Neural progenitor cell (in vitro differentiated cells): ENCODE measurements around the gene SMIM31. TPM values are rescaled to one million over a fixed set of nuclear protein-coding genes. Genes with fewer than 3 reads are reported as not detected.

Source experiments
- DNase-seq: peaks from one replicate; pipeline ENCODE4 v3.0.0-alpha.2; 2016; ENCODE audit warnings: low spot score
- H2AFZ ChIP-seq: fragments of 200-600 bp; sonication (generic); replicated peaks from 2 replicates; pipeline ENCODE4 v1.6.1; 2016; ENCODE audit warnings: antibody characterized with exemption
- H3F3A ChIP-seq: fragments of 200-600 bp; sonication (generic); 2 replicates; pipeline ENCODE4 v1.6.1; 2016; ENCODE audit warnings: antibody characterized with exemption, low read depth
- H3K27ac ChIP-seq: fragments of 200-600 bp; sonication (generic); 2 replicates; pipeline ENCODE4 v1.5.1; 2016; ENCODE audit warnings: mild to moderate bottlenecking
- H3K27me3 ChIP-seq: fragments of 200-600 bp; sonication (generic); 2 replicates; pipeline ENCODE4 v1.6.1; 2016; ENCODE audit warnings: mild to moderate bottlenecking, moderate library complexity
- H3K36me3 ChIP-seq: fragments of 200-600 bp; sonication (generic); 2 replicates; pipeline ENCODE4 v1.5.1; 2016
- H3K4me1 ChIP-seq: fragments of 200-600 bp; sonication (generic); 2 replicates; pipeline ENCODE4 v1.6.1; 2016; ENCODE audit warnings: mixed run types
- H3K4me2 ChIP-seq: fragments of 200-600 bp; sonication (generic); 2 replicates; pipeline ENCODE4 v1.6.1; 2016
- H3K4me3 ChIP-seq: fragments of 200-600 bp; sonication (generic); 2 replicates; pipeline ENCODE4 v1.5.1; 2016
- H3K79me2 ChIP-seq: fragments of 200-600 bp; sonication (generic); 2 replicates; pipeline ENCODE4 v1.6.1; 2016; ENCODE audit warnings: low read depth
- H3K9ac ChIP-seq: fragments of 200-600 bp; sonication (generic); 2 replicates; pipeline ENCODE4 v1.6.1; 2016
- H3K9me3 ChIP-seq: fragments of 200-600 bp; sonication (generic); 2 replicates; pipeline ENCODE4 v1.5.1; 2016; ENCODE audit warnings: low read depth
- H4K20me1 ChIP-seq: fragments of 200-600 bp; sonication (generic); 2 replicates; pipeline ENCODE4 v1.6.1; 2016; ENCODE audit warnings: low read depth
- H3K27ac Mint-ChIP-seq: 3 replicates; pipeline ENCODE4 v1.8.0; 2021; ENCODE audit warnings: mixed read lengths
- H3K27me3 Mint-ChIP-seq: 2 replicates; pipeline ENCODE4 v1.8.0; 2022; ENCODE audit warnings: low read depth, mild to moderate bottlenecking, inconsistent platforms, moderate library complexity, mixed read lengths; ENCODE audit not compliant: insufficient read depth
- H3K36me3 Mint-ChIP-seq: 3 replicates; pipeline ENCODE4 v1.8.0; 2021; ENCODE audit warnings: mixed read lengths
- H3K4me1 Mint-ChIP-seq: 3 replicates; pipeline ENCODE4 v1.8.0; 2021; ENCODE audit warnings: mixed read lengths
- H3K4me3 Mint-ChIP-seq: 3 replicates; pipeline ENCODE4 v1.8.0; 2021; ENCODE audit warnings: mild to moderate bottlenecking, moderate library complexity, mixed read lengths
- H3K9me3 Mint-ChIP-seq: 3 replicates; pipeline ENCODE4 v1.8.0; 2020; ENCODE audit warnings: mixed read lengths
- EZH2 ChIP-seq: fragments of 200-600 bp; sonication (generic); IDR thresholded peaks from 2 replicates; pipeline ENCODE4 v1.6.1; 2017; ENCODE audit warnings: antibody characterized with exemption, mild to moderate bottlenecking, moderate library complexity
- EZH2phosphoT487 ChIP-seq: fragments of 200-600 bp; sonication (generic); IDR thresholded peaks from 2 replicates; pipeline ENCODE4 v1.6.1; 2017; ENCODE audit warnings: antibody characterized with exemption
- total RNA-seq: library from RNA; depleted of rRNA; stranded (reverse); fragments of >200 nt; gene quantifications from 2 replicates; pipeline ENCODE4 v1.2.3, GENCODE V29; 2015; ENCODE audit warnings: low replicate concordance
- TF ChIP-seq, protein P1 (sequence below): fragments of 200-600 bp; sonication (generic); IDR thresholded peaks from 2 replicates; pipeline ENCODE4 v1.5.1; 2017; ENCODE audit warnings: antibody characterized with exemption, mild to moderate bottlenecking

SMIM31 gene
- total RNA-seq = not detected in 2 replicates

DNA sequence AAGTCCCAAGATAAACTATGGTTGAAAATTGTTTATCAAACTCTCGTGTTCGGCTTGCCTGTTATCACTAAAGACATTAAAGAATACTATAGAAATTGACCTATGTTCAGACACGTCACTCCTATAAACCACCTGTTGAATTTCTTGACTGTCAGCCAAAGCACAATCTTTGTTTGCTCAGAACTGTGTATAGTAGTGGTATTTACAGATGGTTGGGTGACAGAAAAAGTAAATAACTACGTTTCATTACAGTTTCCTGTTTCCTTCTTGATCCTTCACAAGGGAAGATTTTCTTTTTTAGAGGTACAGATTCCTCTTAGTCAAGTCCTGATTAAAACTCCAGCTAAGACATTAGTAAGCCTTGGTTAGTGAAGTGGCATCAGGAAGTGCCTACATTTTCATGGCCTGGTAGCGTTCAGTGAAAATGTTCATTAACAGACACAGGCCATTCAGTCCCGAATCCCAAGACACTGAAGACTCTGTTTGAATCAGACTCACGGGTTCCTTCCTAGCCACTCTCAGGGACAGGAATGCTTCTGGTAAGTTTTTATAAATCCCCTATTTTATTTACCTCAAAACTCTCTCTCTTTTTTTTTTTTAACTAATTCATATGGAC is at the start of gene SMIM31:
SMIM31 (plus strand) TSS at position 259 of the 616 bp plus-strand sequence. CDS start 16,313 bp downstream, outside the sequence.
- Mint-ChIP-seq H3K36me3 (no peaks in the 10 kb centered on the region), H3K27me3 (no peaks in the 10 kb centered on the region), H3K4me3 (no peak within 1 kb of the TSS), H3K9me3 (peaks cover 17% of the 10 kb centered on the region), H3K4me1 (no peaks in the 10 kb centered on the region), H3K27ac (no peak within 1 kb of the TSS)
- H3K27me3 ChIP-seq = no peaks in the 10 kb centered on the region
- H4K20me1 ChIP-seq = no peaks in the 10 kb centered on the region
- no peak within 1 kb of the TSS for H3K4me2 ChIP-seq
- no peak within 1 kb of the TSS for H3K27ac ChIP-seq
- no peak within 1 kb of the TSS for H2AFZ ChIP-seq
- H3F3A ChIP-seq = no peaks in the 10 kb centered on the region
- H3K4me1 ChIP-seq = no peaks in the 10 kb centered on the region
- no peak within 1 kb of the TSS for H3K4me3 ChIP-seq
- no peak for TF ChIP-seq EZH2
- no peak for TF ChIP-seq EZH2phosphoT487
- TF ChIP-seq, protein P1, sequence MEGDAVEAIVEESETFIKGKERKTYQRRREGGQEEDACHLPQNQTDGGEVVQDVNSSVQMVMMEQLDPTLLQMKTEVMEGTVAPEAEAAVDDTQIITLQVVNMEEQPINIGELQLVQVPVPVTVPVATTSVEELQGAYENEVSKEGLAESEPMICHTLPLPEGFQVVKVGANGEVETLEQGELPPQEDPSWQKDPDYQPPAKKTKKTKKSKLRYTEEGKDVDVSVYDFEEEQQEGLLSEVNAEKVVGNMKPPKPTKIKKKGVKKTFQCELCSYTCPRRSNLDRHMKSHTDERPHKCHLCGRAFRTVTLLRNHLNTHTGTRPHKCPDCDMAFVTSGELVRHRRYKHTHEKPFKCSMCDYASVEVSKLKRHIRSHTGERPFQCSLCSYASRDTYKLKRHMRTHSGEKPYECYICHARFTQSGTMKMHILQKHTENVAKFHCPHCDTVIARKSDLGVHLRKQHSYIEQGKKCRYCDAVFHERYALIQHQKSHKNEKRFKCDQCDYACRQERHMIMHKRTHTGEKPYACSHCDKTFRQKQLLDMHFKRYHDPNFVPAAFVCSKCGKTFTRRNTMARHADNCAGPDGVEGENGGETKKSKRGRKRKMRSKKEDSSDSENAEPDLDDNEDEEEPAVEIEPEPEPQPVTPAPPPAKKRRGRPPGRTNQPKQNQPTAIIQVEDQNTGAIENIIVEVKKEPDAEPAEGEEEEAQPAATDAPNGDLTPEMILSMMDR = no peak
- H3K36me3 ChIP-seq = no peaks in the 10 kb centered on the region
- no peak within 1 kb of the TSS for H3K9ac ChIP-seq
- no peaks in the 10 kb centered on the region for H3K79me2 ChIP-seq
- peaks cover 2% of the 10 kb centered on the region for H3K9me3 ChIP-seq
- DNase-seq = no peak

DNA sequence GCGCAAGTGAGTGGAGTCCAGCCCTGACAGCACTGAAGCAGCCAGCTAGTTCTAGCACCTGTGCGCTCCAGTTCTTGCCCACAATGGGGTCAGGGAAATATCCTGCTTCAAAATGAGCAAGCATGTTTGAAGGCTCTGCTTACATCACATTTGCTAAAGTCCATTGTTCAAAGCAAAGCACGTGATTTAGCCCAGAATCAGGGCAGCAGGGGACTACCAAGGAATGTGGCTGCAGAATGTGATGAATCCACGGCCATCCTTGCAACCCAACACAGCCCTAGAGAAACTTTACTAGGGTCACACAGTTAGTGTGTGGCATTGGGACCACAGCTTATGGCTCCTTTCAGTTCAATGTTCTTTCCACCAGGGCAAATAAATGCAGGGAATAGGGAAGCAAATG is 47.3 kb upstream of the SMIM31 start:
- no peaks in the 10 kb centered on the region for H3K36me3 Mint-ChIP-seq
- no peak overlapping the region for H3K27ac Mint-ChIP-seq
- Histone ChIP-seq H2AFZ (peak overlapping the region; percentile 86), H4K20me1 (no peaks in the 10 kb centered on the region), H3K27me3 (no peaks in the 10 kb centered on the region), H3K4me2 (peak overlapping the region; percentile 15), H3K9ac (no peak overlapping the region), H3K9me3 (no peaks in the 10 kb centered on the region), H3F3A (no peaks in the 10 kb centered on the region), H3K4me1 (peaks cover 12% of the 10 kb centered on the region), H3K79me2 (no peaks in the 10 kb centered on the region), H3K27ac (no peak overlapping the region), H3K36me3 (no peaks in the 10 kb centered on the region), H3K4me3 (no peak overlapping the region)
- H3K9me3 Mint-ChIP-seq = no peaks in the 10 kb centered on the region
- TF ChIP-seq, protein P1 = no peak
- TF ChIP-seq EZH2 = no peak
- TF ChIP-seq EZH2phosphoT487 = no peak
- H3K4me3 Mint-ChIP-seq = no peak overlapping the region
- peak; percentile 64 for DNase-seq
- H3K4me1 Mint-ChIP-seq = peaks cover 4% of the 10 kb centered on the region
- no peaks in the 10 kb centered on the region for H3K27me3 Mint-ChIP-seq

DNA sequence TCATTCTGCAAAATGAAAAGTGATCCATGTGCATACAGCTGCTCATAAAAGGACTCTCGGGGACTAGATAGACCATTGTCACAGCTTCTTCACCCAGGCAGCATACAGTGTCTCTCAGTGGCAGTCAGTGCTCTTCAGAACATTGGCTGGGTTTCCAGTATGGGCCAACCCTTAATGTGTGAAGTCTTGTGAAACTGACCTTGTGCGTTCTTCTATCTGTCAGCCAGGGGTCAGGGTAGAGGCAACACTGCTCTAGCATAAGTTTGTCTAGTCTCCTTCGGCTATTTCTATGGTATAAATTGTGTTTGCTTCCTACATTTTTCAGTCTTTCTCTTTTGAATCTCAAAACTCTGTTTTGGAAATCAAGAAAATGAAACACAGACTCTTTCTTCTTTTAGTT is 37.0 kb upstream of the SMIM31 start:
- no peak overlapping the region for H3K9ac ChIP-seq
- H4K20me1 ChIP-seq = no peaks in the 10 kb centered on the region
- H3K4me1 ChIP-seq = peaks cover 5% of the 10 kb centered on the region
- Mint-ChIP-seq H3K4me3 (no peak overlapping the region), H3K27me3 (peaks cover 2% of the 10 kb centered on the region), H3K27ac (no peak overlapping the region), H3K36me3 (no peaks in the 10 kb centered on the region), H3K9me3 (no peaks in the 10 kb centered on the region), H3K4me1 (no peaks in the 10 kb centered on the region)
- H3K27ac ChIP-seq = no peak overlapping the region
- peak; percentile 18 for DNase-seq
- no peaks in the 10 kb centered on the region for H3K36me3 ChIP-seq
- no peaks in the 10 kb centered on the region for H3K27me3 ChIP-seq
- no peak for TF ChIP-seq EZH2
- TF ChIP-seq EZH2phosphoT487 = no peak
- TF ChIP-seq, protein P1 = peak; percentile 29
- H2AFZ ChIP-seq = no peak overlapping the region
- no peaks in the 10 kb centered on the region for H3K9me3 ChIP-seq
- H3K79me2 ChIP-seq = no peaks in the 10 kb centered on the region
- H3K4me2 ChIP-seq = no peak overlapping the region
- no peaks in the 10 kb centered on the region for H3F3A ChIP-seq
- H3K4me3 ChIP-seq = no peak overlapping the region
